Central memory CD4-positive, alpha-beta T cell (primary cell): Measurements from ENCODE around the gene LBX2.

ENCODE experiments used
- DNase-seq: peaks from one replicate; pipeline ENCODE4 v3.0.0; 2022

The LBX2 gene

GRCh38 chr2:74525717-74526648 lies 26.6 kb upstream of the LBX2 start, which contains the start of gene DQX1:
TSS of gene DQX1 (minus strand) at chr2:74526231. CDS start at chr2:74525729, 502 bp downstream.
- no peak for DNase-seq

GRCh38 chr2:74524955-74525716 lies 25.7 kb upstream of the LBX2 start:
- DNase-seq = no peak

- no peak for DNase-seq
Measured at GRCh38 chr2:74524005-74524404, 24.6 kb upstream of the LBX2 start.

- DNase-seq = no peak
Measured at GRCh38 chr2:74522516-74522915, 23.1 kb upstream of the LBX2 start.

GRCh38 chr2:74516650-74517049 lies 17.2 kb upstream of the LBX2 start:
- no peak for DNase-seq

GRCh38 chr2:74515981-74516633 lies 16.7 kb upstream of the LBX2 start:
- DNase-seq = peak; percentile 66

GRCh38 chr2:74515271-74515980 lies 16.0 kb upstream of the LBX2 start:
- no peak for DNase-seq

GRCh38 chr2:74514368-74515270 lies 15.2 kb upstream of the LBX2 start, which contains the start of gene TLX2:
TSS of gene TLX2 (plus strand) at chr2:74514450. CDS start at chr2:74514807, 357 bp downstream.
- DNase-seq = no peak

GRCh38 chr2:74513605-74514367 lies 14.4 kb upstream of the LBX2 start:
- DNase-seq = no peak

- no peak for DNase-seq
Measured at GRCh38 chr2:74512744-74513604, 13.6 kb upstream of the LBX2 start.

- no peak for DNase-seq
Measured at GRCh38 chr2:74511104-74511989, 11.9 kb upstream of the LBX2 start.

GRCh38 chr2:74510272-74510671 lies 10.9 kb upstream of the LBX2 start:
- no peak for DNase-seq

GRCh38 chr2:74507926-74508520 lies 8.6 kb upstream of the LBX2 start:
- DNase-seq = no peak

- peak; percentile 97 for DNase-seq
Measured at GRCh38 chr2:74507145-74507925, 7.9 kb upstream of the LBX2 start, which contains the start of gene PCGF1. TSS of gene PCGF1 (minus strand) at chr2:74507695. CDS start at chr2:74507668, 27 bp downstream.

- DNase-seq = no peak
Measured at GRCh38 chr2:74505448-74506246, 6.2 kb upstream of the LBX2 start.

GRCh38 chr2:74504591-74504990 lies 5.2 kb upstream of the LBX2 start:
- no peak for DNase-seq
